K562 (cell line): ENCODE results near the gene BCL2L12. TPM values are rescaled to one million over a fixed set of nuclear protein-coding genes. Genes with fewer than 3 reads are reported as not detected.

Source experiments
- ATAC-seq: fragments of 200-7000 bp; cut with Tn5 transposase; 3 replicates; pipeline ENCODE4 v1.9.1; 2020; ENCODE audit warnings: moderate library complexity
- BruUV-seq: library from RNA; stranded (reverse); fragments of 400-500 nt; replicated peaks from 2 replicates; lab custom pipeline; 2021; lab: Mats Ljungman, UMichigan
- CTCF ChIA-PET: fragments of 300-600 bp; formaldehyde crosslinking; extraction: SDS; loops from one replicate; lab custom pipeline; 2021; ENCODE audit warnings: low intra/inter-chr PET ratio; lab: Yijun Ruan, JAX
- POLR2A ChIA-PET: fragments of 300-600, 350-650 bp; sonication (Branson Sonifier 250); formaldehyde crosslinking; extraction: SDS; loops from one replicate; lab custom pipeline; 2021; ENCODE audit warnings: antibody characterized with exemption, inconsistent platforms; lab: Yijun Ruan, JAX
- DNase-seq, 4 experiments: peaks; one replicate each; pipeline versions ENCODE4 v3.0.0 to v3.0.0-alpha.2; 2011 to 2018; ENCODE audit warnings: low spot score in 3 of 4, mixed read lengths in 3 of 4; ENCODE audit errors: extremely low read depth in 1 of 4
- FAIRE-seq: peaks from 2 replicates; lab custom pipeline; 2011; peaks lifted over from hg19 to GRCh38; lab: Jason Lieb, UNC
- H2AFZ ChIP-seq: 2 replicates; pipeline ENCODE4 v1.6.0; 2011; ENCODE audit warnings: low read depth, low read length, control low read depth, inconsistent platforms
- H3K27ac ChIP-seq: fragments of 200-600 bp; 3 replicates; pipeline ENCODE4 v1.8.0; 2011; ENCODE audit warnings: low read depth, mild to moderate bottlenecking, control low read depth, inconsistent platforms, low read length, moderate library complexity, mixed read lengths; ENCODE audit errors: extremely low read depth
- H3K27me3 ChIP-seq, 2 experiments: fragments of 300-600 bp in 1 of 2; 2 replicates in 1 of 2; 3 replicates in 1 of 2; pipeline versions ENCODE4 v1.6.0 to v1.8.0; 2011; ENCODE audit warnings: inconsistent platforms in 2 of 2, low read length in 2 of 2, mild to moderate bottlenecking in 1 of 2, mixed read lengths in 1 of 2, moderate library complexity in 1 of 2; ENCODE audit not compliant: control insufficient read depth in 2 of 2, insufficient read depth in 2 of 2
- H3K36me3 ChIP-seq: fragments of 300-600 bp; 3 replicates; pipeline ENCODE4 v1.8.0; 2011; ENCODE audit warnings: mild to moderate bottlenecking, low read length, inconsistent platforms; ENCODE audit not compliant: control insufficient read depth, insufficient read depth
- H3K4me1 ChIP-seq, 2 experiments: fragments of 200-600 bp in 1 of 2; replicated peaks in 1 of 2; 2 replicates in 1 of 2; 3 replicates in 1 of 2; pipeline versions ENCODE4 v1.5.1 to v1.8.0; 2011; ENCODE audit warnings: inconsistent platforms in 2 of 2, low read length in 2 of 2, mild to moderate bottlenecking in 1 of 2, mixed read lengths in 1 of 2, moderate library complexity in 1 of 2; ENCODE audit not compliant: control insufficient read depth in 2 of 2, insufficient read depth in 2 of 2
- H3K4me2 ChIP-seq: 2 replicates; pipeline ENCODE4 v1.6.1; 2011; ENCODE audit warnings: low read length, control low read depth, inconsistent platforms, mixed read lengths; ENCODE audit not compliant: insufficient read depth
- H3K4me3 ChIP-seq: fragments of 200-600 bp; sonication (generic), shearing (Covaris generic); 2 replicates; pipeline ENCODE4 v1.5.1; 2016; ENCODE audit warnings: control low read depth, inconsistent platforms
- H3K79me2 ChIP-seq: fragments of 200-600 bp; 3 replicates; pipeline ENCODE4 v1.8.0; 2011; ENCODE audit warnings: low read length, inconsistent platforms; ENCODE audit not compliant: control insufficient read depth, insufficient read depth
- H3K9ac ChIP-seq, 2 experiments: 2 replicates each; pipeline versions ENCODE4 v1.6.0 to v1.6.1; 2011; ENCODE audit warnings: low read depth in 2 of 2, low read length in 2 of 2, control low read depth in 1 of 2, inconsistent platforms in 1 of 2, mild to moderate bottlenecking in 1 of 2, mixed read lengths in 1 of 2; ENCODE audit not compliant: insufficient read depth in 1 of 2
- H3K9me1 ChIP-seq: one replicate; pipeline ENCODE4 v1.6.0; 2011; ENCODE audit warnings: inconsistent platforms, mild to moderate bottlenecking, low read length, moderate library complexity; ENCODE audit not compliant: control insufficient read depth, insufficient read depth
- H3K9me3 ChIP-seq: replicated peaks from 2 replicates; pipeline ENCODE4 v1.5.1; 2011; ENCODE audit warnings: low read depth, low read length, inconsistent platforms; ENCODE audit not compliant: control insufficient read depth, insufficient read depth
- H4K20me1 ChIP-seq: replicated peaks from 2 replicates; pipeline ENCODE4 v1.6.1; 2011; ENCODE audit warnings: low read length, inconsistent platforms, mixed read lengths; ENCODE audit not compliant: control insufficient read depth, insufficient read depth
- ADNP ChIP-seq: fragments of 200-800 bp; sonication (Bioruptor generic); IDR thresholded peaks from 2 replicates; pipeline ENCODE4 v1.6.1; 2016; ENCODE audit warnings: missing genetic modification characterization, missing compliant biosample characterization
- ASH1L ChIP-seq: fragments of 450-650 bp; IDR thresholded peaks from 2 replicates; pipeline ENCODE4 v1.6.1; 2018; ENCODE audit warnings: borderline replicate concordance, mild to moderate bottlenecking, low read depth; ENCODE audit not compliant: partially characterized antibody
- BRF1 ChIP-seq: IDR thresholded peaks from 3 replicates; pipeline ENCODE4 v1.6.1; 2011; ENCODE audit warnings: borderline replicate concordance, mild to moderate bottlenecking; ENCODE audit not compliant: insufficient read length; ENCODE audit errors: extremely low read depth
- FIP1L1 ChIP-seq: fragments of 200-400 bp; formaldehyde crosslinking; IDR thresholded peaks from 2 replicates; pipeline ENCODE4 v1.6.1; 2018; ENCODE audit warnings: mild to moderate bottlenecking, low read depth, low read length; ENCODE audit not compliant: poor library complexity, severe bottlenecking
- GTF2E2 ChIP-seq: fragments of 200-800 bp; sonication (Bioruptor generic); IDR thresholded peaks from 2 replicates; pipeline ENCODE4 v1.6.1; 2016; ENCODE audit warnings: missing genetic modification characterization, missing compliant biosample characterization
- MEIS2 ChIP-seq: fragments of 450-650 bp; IDR thresholded peaks from 2 replicates; pipeline ENCODE4 v1.6.1; 2014; ENCODE audit warnings: mild to moderate bottlenecking; ENCODE audit not compliant: partially characterized antibody
- NONO ChIP-seq, 2 experiments: fragments of 200-400 bp in 1 of 2; fragments of 450-650 bp in 1 of 2; formaldehyde crosslinking in 1 of 2; IDR thresholded peaks; 2 replicates each; pipeline ENCODE4 v1.6.1; 2017; ENCODE audit warnings: low read depth in 2 of 2, mild to moderate bottlenecking in 2 of 2, moderate library complexity in 2 of 2, low read length in 1 of 2
- POLR2A ChIP-seq: fragments of 450-650 bp; conservative IDR thresholded peaks from 2 replicates; pipeline ENCODE4 v1.6.1; 2016
- POLR2AphosphoS5 ChIP-seq: IDR thresholded peaks from 2 replicates; pipeline ENCODE4 v1.6.1; 2011; ENCODE audit warnings: mild to moderate bottlenecking, low read depth, low read length, moderate library complexity; ENCODE audit not compliant: control insufficient read depth, insufficient read depth
- SIRT6 ChIP-seq: IDR thresholded peaks from one replicate; pipeline ENCODE4 v1.6.1; 2012; ENCODE audit warnings: low read depth, mild to moderate bottlenecking, control low read depth, inconsistent platforms, low read length, moderate library complexity
- SP2 ChIP-seq: IDR thresholded peaks from 2 replicates; pipeline ENCODE4 v1.6.1; 2011; ENCODE audit warnings: mild to moderate bottlenecking, low read depth, low read length, moderate library complexity; ENCODE audit not compliant: poor library complexity, severe bottlenecking; ENCODE audit errors: extremely low read depth
- SUPT5H ChIP-seq: fragments of 450-650 bp; IDR thresholded peaks from 2 replicates; pipeline ENCODE4 v1.6.1; 2016
- TEAD2 ChIP-seq: fragments of 450-650 bp; IDR thresholded peaks from 2 replicates; pipeline ENCODE4 v1.6.1; 2016; ENCODE audit warnings: missing genetic modification characterization, control low read depth, missing compliant biosample characterization
- YBX1 ChIP-seq: fragments of 450-650 bp; IDR thresholded peaks from 2 replicates; pipeline ENCODE4 v1.7.1; 2016; ENCODE audit warnings: mild to moderate bottlenecking
- ZNF717 ChIP-seq: fragments of 250-450 bp; sonication (Bioruptor Pico); IDR thresholded peaks from 2 replicates; pipeline ENCODE4 v1.5.0; 2021
- WGBS: fragments of 100-300 bp; shearing (Covaris generic); methylation state at CpG from one replicate; pipeline ENCODE4 v1.1.6; 2016; ENCODE audit warnings: low coverage, mixed read lengths; ENCODE audit not compliant: insufficient coverage; ENCODE audit errors: missing lambda C conversion rate; 5-methylcytosine and 5-hydroxymethylcytosine counted together
- in situ Hi-C: fragments of 300-500 bp; cut with MboI; formaldehyde crosslinking; loops from 4 replicates; pipeline ENCODE4 v1.15.0; 2018; ENCODE audit warnings: inconsistent platforms, mixed read lengths
- intact Hi-C: fragments of 100-400 bp; cut with micrococcal nuclease; formaldehyde crosslinking; loops from 2 replicates; pipeline ENCODE4 v1.14.2; 2022
- polyA plus RNA-seq, 8 experiments: library from polyadenylated mRNA; depleted of rRNA in 4 of 8; stranded (reverse) in 5 of 8; unstranded in 3 of 8; fragments of >200 nt; fragmentation: Nextera tagmentation in 2 of 8; fragmentation: Illumina TruSeq in 1 of 8; extraction: Ambion mirVana in 2 of 8; extraction: Trizol in 1 of 8; gene quantifications; 2 replicates each; pipeline versions ENCODE4 v1.2.1 to v1.2.3, GENCODE V29; 2011 to 2014; ENCODE audit warnings: inconsistent platforms in 1 of 8, missing spikeins in 1 of 8
- total RNA-seq, 7 experiments: library from RNA; depleted of rRNA in 6 of 7; stranded (reverse); fragments of >200 nt in 6 of 7; fragmentation: Illumina TruSeq in 2 of 7; extraction: Trizol in 2 of 7; gene quantifications; 2 replicates each; pipeline versions ENCODE4 v1.2.1 to v1.2.3, GENCODE V29; 2011 to 2021; ENCODE audit warnings: low replicate concordance in 1 of 7
- TF ChIP-seq, protein P1 (sequence below): sonication (generic); formaldehyde crosslinking; IDR thresholded peaks from 2 replicates; pipeline ENCODE4 v1.8.1; 2023; ENCODE audit warnings: mild to moderate bottlenecking, missing genetic modification reagents
- TF ChIP-seq, protein P2 (sequence below): sonication (generic); formaldehyde crosslinking; IDR thresholded peaks from 2 replicates; pipeline ENCODE4 v1.8.1; 2023; ENCODE audit warnings: mild to moderate bottlenecking, missing genetic modification reagents

Gene BCL2L12
- total and polyA plus RNA-seq, 9 of the 15 experiments (the other 6 are each of a cell fraction or from before 2014, with no cell fraction given), result 7.4 to 263 (median 81.2) TPM

DNA sequence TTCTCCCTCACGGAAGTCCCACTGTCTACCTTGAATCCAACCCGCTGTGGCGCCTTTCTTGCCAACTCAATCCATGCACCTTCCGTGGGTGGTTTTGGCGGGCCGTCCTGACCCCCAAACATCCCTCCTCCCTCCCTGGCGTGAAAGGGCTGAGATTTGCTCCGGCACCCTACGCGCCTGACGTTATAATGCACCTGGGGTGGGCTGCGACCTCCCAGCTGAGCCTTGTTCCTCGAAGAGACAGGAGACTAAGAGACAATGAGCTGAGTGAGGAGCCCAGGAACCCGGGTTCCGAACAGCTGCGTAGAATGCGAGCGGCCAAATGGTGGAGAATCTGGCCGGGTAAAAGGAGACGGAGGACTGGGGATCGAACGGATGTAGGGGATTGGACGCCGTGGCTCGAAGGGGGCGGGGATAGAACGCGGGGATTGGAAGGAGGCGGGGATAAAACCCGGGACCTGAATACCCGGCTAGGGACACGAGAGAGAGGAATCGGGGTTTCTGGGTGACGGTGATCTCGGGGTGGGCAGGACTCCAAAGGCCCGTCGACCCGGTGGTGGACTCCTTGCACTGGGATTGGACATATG, 25.0 kb downstream of the BCL2L12 start, which contains the start of gene CPT1C:
Gene CPT1C, plus strand, starts transcription at position 461 of the 587 bp plus-strand sequence. CDS start 1,137 bp downstream, outside the sequence.
- intact Hi-C loops, result no loop called here
- TF ChIP-seq SIRT6, result peak; percentile 34
- TF ChIP-seq POLR2AphosphoS5, result peak; percentile 27; the same call in 1 of the 2 replicates
- TF ChIP-seq FIP1L1, result no peak
- TF ChIP-seq YBX1, result no peak
- TF ChIP-seq NONO (IDR thresholded peaks at IDR 0.05; ENCODE audit: low read depth in 2 of 2, low read length in 1 of 2), result no peak
- TF ChIP-seq, protein P1, sequence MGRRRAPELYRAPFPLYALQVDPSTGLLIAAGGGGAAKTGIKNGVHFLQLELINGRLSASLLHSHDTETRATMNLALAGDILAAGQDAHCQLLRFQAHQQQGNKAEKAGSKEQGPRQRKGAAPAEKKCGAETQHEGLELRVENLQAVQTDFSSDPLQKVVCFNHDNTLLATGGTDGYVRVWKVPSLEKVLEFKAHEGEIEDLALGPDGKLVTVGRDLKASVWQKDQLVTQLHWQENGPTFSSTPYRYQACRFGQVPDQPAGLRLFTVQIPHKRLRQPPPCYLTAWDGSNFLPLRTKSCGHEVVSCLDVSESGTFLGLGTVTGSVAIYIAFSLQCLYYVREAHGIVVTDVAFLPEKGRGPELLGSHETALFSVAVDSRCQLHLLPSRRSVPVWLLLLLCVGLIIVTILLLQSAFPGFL (CRISPR knock-in tag), result no peak
- no peak for TF ChIP-seq ZNF717 (CRISPR knock-in tag)
- no peak for TF ChIP-seq GTF2E2 (tag)
- TF ChIP-seq SUPT5H, result 0 out of 2 replicates have a peak, but pooled peaks have one; percentile 44
- no peak for TF ChIP-seq MEIS2
- no peak for TF ChIP-seq SP2
- no peak for TF ChIP-seq ASH1L
- no peak for TF ChIP-seq TEAD2 (tag)
- no peak for TF ChIP-seq ADNP
- TF ChIP-seq POLR2A, result 0 out of 2 replicates have a peak, but pooled peaks have one; percentile 26
- TF ChIP-seq, protein P2, sequence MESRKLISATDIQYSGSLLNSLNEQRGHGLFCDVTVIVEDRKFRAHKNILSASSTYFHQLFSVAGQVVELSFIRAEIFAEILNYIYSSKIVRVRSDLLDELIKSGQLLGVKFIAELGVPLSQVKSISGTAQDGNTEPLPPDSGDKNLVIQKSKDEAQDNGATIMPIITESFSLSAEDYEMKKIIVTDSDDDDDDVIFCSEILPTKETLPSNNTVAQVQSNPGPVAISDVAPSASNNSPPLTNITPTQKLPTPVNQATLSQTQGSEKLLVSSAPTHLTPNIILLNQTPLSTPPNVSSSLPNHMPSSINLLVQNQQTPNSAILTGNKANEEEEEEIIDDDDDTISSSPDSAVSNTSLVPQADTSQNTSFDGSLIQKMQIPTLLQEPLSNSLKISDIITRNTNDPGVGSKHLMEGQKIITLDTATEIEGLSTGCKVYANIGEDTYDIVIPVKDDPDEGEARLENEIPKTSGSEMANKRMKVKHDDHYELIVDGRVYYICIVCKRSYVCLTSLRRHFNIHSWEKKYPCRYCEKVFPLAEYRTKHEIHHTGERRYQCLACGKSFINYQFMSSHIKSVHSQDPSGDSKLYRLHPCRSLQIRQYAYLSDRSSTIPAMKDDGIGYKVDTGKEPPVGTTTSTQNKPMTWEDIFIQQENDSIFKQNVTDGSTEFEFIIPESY (CRISPR knock-in tag), result peak; percentile 47; the same call in 1 of the 2 replicates
- TF ChIP-seq BRF1, result no peak
- H3K27ac ChIP-seq, result no peak within 1 kb of the TSS
- H3K36me3 ChIP-seq, result peaks cover 36% of the 10 kb centered on the region; the same call in 2 of the 3 replicates
- no peak within 1 kb of the TSS for H3K4me2 ChIP-seq
- no TSS peak for BruUV-seq
- H3K27me3 ChIP-seq, result no peaks in the 10 kb centered on the region
- in situ Hi-C loops, result no loop called here
- H3K9me1 ChIP-seq, result no peaks in the 10 kb centered on the region
- CTCF ChIA-PET, result no interaction called here
- DNase-seq (no peak), ATAC-seq (no peak), FAIRE-seq (no peak)
- no peak within 1 kb of the TSS for H3K9ac ChIP-seq
- H3K4me3 ChIP-seq, result no peak within 1 kb of the TSS
- no peaks in the 10 kb centered on the region for H4K20me1 ChIP-seq
- H3K4me1 ChIP-seq, result peaks cover 0 to 54% of the 10 kb centered on the region in 2 experiments; a peak in 2 of 5 replicates
- H3K9me3 ChIP-seq, result no peaks in the 10 kb centered on the region
- H2AFZ ChIP-seq, result no peak within 1 kb of the TSS
- H3K79me2 ChIP-seq, result no peaks in the 10 kb centered on the region
- POLR2A ChIA-PET, result no interaction called here
- WGBS, result 83% methylated on average over 33 of the region's 38 CpGs
